C4-2B (cell line): Measurements from ENCODE around the gene MSRB1.
A peak's percentile ranks its signal among the peaks of the same experiment; 100 is the strongest.
"Not testable (repeated sequence)": the region's sequence is repeated elsewhere in the genome, so short reads cannot be mapped to it uniquely, and the experiment has no call there.

Experiments used
- H3K27ac ChIP-seq: fragments of 450-650 bp; 2 replicates; pipeline ENCODE4 v1.5.1; 2017
- CTCF ChIP-seq: fragments of 450-650 bp; conservative IDR thresholded peaks from 2 replicates; pipeline ENCODE4 v1.5.1; 2017; ENCODE audit warnings: mild to moderate bottlenecking
- ZFX ChIP-seq: fragments of 450-650 bp; IDR thresholded peaks from 2 replicates; pipeline ENCODE4 v1.6.1; 2017

The MSRB1 gene

GRCh38 chr16:1906055-1906845 lies 36.7 kb downstream of the MSRB1 start:
- H3K27ac ChIP-seq: no peak overlapping the region
- TF ChIP-seq ZFX (no peak), CTCF (no peak)

GRCh38 chr16:1903845-1904840 lies 38.9 kb downstream of the MSRB1 start:
- TF ChIP-seq ZFX: no peak
- TF ChIP-seq CTCF: no peak

GRCh38 chr16:1903220-1903574 lies 39.8 kb downstream of the MSRB1 start:
- TF ChIP-seq CTCF: no peak
- TF ChIP-seq ZFX: no peak
- H3K27ac ChIP-seq: no peak overlapping the region

More at GRCh38 chr16:1903845-1904840, 38.9 kb downstream of the MSRB1 start:
- H3K27ac ChIP-seq: no peak overlapping the region

GRCh38 chr16:1902547-1903219 lies 40.3 kb downstream of the MSRB1 start:
- TF ChIP-seq ZFX: no peak
- TF ChIP-seq CTCF: no peak
- no peak overlapping the region for H3K27ac ChIP-seq

- no peak for TF ChIP-seq CTCF
- TF ChIP-seq ZFX: no peak
- H3K27ac ChIP-seq: peak overlapping the region; percentile 77
Measured at GRCh38 chr16:1900452-1900774, 42.6 kb downstream of the MSRB1 start.

- H3K27ac ChIP-seq: peak overlapping the region; percentile 77
- no peak for TF ChIP-seq ZFX
- TF ChIP-seq CTCF: no peak
Measured at GRCh38 chr16:1899641-1900451, 43.2 kb downstream of the MSRB1 start.

GRCh38 chr16:1897692-1898091 lies 45.3 kb downstream of the MSRB1 start:
- not testable (repeated sequence) for H3K27ac ChIP-seq
